GM18868 (cell line): Measurements from ENCODE around the gene RPS6KB2.
"Not testable (repeated sequence)": the region's sequence is repeated elsewhere in the genome, so short reads cannot be mapped to it uniquely, and the experiment has no call there.

Experiments
- ATAC-seq: cut with Tn5 transposase; IDR thresholded peaks from one replicate; pipeline ENCODE4 v1.9.1; 2021; ENCODE audit warnings: mild to moderate bottlenecking, moderate library complexity; ENCODE audit not compliant: unreplicated experiment

Gene RPS6KB2

DNA sequence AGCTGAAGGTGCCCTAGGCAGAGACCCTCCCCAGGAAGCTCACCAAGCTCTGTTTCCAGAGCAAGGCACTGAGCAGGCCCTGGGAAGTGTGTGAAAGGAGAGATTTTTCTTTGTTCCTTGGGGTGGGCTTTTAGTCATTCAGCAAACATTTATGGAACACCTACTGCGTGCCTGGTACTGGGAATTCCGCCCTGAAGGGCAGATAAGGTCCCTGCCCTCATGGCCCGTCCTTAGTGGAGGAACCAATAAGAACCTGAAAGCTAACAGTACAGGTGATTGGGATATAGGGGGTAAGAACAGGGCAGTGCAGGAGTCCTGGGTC, 36.9 kb downstream of the RPS6KB2 start:
- ATAC-seq, result no peak

DNA sequence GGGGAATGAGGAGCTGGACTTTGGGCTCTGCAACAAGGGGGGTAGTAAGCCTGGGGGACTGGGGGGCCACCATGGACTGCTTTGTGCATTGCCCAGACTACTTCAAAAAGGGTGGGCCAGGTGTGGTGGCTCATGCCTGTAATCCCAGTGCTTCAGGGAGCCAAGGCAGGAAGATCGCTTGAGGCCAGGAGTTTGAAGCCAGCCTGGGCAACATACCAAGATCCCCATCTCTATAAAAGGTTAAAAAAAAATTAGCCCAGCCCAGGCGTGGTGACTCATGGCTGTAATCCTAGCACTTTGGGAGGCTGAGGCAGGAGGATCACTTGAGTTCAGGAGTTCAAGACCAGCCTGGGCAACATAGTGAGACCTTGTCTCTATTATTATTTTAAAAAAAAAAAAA, 37.2 kb downstream of the RPS6KB2 start:
- not testable (repeated sequence) for ATAC-seq

DNA sequence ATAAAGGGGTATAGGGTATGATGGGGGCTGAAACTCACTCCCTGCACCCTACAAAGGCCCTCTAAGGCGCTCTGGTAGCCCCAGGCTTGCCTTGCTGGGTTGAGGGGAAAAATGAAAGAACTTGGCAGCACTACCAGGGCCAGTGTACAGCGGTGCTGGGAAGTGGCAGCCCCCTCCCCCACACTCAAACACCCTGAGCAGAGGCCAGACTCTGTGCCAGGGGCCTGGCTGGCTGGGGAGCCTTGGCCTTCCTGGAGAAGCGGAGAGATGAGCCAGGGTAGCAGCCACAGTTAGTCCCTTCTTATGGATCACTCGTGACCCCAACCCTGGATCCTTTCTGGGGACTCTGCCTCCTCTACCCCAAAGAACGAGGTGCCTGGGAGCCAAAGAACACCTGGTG, 38.1 kb downstream of the RPS6KB2 start:
- no peak for ATAC-seq

DNA sequence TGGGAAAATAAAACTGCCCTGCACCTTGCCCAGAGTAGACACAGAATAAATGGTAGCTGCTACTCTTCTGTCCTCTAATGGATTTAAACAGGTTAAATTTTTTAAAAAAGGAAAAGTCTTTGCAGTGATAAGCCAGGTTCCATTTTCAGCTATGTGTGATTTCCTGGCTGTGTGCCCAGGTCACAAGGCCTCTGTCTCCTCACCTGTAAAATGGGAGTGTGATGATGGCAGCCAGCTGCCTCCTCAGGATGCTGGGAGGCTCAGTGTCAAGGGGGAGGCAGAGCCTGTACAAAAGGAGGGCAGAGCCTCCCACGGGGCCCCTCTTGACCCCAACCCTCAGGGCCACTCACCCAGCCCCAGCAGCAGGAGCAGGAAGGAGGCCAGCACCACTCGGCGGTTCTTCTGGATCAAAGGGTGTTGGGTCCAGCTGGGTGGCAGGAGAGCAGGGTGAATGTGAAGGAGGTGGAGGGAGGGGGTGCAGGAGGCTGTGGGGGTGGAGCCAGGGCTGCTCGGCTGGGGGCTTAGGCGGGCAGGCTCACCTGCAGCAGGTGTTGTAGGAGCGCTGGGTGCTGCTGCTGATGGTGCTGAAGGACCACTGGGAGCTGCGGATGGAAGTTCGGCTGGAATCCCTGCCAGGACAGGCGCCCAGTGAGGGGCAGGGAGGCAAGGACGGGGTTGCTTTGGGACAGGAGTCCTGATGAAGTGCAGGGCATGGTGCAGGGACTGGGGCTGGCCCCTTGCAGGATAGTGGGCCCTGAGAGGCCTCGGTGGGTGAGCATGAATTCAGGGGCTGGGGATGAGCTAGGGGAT, 38.9 kb downstream of the RPS6KB2 start:
- ATAC-seq, result no peak

DNA sequence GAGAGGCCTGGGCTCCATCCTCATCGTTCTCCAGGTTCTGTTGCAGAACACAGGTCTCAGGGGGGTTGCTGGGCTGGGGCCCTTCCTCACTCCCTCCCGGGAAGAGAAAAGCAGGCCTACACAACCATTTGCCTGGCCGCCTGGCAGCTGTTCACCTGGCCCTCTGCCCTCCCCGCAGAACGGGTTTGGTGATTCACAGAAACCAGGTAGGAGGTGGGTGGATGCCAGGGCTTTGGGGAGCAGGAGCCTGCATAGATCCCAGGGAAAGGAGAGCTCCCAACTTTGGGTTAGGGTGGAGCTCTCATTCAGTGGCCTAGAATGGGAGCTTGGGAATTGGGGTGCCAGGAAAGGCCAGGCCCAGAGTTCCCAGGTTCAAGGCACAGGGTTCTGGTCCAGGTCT, 39.8 kb downstream of the RPS6KB2 start:
- no peak for ATAC-seq

DNA sequence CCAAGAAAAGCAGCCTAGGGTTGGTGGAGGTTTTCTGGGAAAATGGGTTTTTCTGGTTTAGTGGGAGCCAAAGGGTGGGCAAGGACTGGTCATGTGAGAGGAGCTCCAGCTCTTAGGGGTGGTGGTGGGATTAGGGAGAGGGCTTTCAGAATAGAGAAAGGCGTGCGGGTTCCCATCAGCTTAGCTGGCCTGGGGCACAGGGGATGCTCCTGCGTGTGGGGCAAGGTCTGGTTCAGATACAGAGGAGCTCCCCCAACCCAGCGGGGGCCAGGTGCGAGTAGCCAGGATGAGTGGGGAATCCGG, 40.1 kb downstream of the RPS6KB2 start:
- peak; percentile 2 for ATAC-seq

DNA sequence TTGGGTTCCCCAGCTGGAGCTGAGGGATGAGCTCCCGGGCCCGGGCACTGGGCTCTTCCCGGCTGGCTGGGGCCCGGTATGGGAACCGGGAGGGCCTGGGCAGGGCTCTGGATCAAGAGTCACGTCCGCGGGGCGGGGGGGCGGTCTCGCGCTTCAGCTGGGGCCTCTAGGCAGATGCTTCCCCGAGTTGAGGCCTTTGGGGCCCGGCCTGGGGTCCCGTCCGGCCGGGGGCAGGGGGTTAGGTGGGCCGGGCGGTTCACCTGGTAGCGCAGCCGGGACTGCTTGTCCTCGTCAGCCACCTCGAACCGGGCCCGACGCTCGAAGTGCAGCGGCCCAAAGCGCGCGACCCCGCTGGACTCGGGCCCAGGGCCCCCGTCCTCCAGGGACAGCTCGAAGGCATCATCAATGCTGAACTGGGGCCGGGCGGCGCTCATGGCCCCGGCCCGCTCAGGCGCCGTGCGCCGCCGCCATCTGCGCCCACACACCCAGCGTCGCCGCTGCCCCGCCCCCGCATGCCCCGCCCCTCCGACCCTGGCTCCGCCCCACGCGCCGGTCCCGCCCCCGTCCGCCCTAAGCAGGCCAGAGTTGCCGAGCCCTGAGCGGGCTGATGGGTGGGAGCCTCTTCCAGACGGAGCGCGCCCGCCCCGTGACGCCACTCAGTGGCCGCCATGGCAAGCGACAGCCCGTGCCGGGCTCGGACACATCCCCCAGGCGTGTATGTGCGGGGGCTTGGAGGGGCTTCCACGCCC, 40.6 kb downstream of the RPS6KB2 start, which contains the start of gene TMEM134:
Gene TMEM134, minus strand, starts transcription at position 493 of the 749 bp plus-strand sequence. Its CDS starts 59 bp downstream, at position 434.
- peak; percentile 67 for ATAC-seq

DNA sequence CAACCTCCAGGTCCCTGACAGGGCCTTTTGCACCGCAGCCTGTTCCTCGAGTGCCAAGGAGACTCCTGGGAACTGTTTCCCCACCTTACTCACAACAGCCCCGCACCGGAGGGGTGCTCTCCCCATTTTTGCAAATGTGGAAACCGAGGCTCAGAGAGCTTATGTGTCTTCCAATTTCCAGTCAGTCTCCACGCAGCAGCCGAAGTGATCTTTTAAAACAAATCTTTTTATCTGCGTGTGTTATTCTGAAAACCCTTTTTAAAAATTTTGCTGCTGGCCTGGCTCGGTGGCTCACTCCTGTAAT, 41.2 kb downstream of the RPS6KB2 start:
- no peak for ATAC-seq

DNA sequence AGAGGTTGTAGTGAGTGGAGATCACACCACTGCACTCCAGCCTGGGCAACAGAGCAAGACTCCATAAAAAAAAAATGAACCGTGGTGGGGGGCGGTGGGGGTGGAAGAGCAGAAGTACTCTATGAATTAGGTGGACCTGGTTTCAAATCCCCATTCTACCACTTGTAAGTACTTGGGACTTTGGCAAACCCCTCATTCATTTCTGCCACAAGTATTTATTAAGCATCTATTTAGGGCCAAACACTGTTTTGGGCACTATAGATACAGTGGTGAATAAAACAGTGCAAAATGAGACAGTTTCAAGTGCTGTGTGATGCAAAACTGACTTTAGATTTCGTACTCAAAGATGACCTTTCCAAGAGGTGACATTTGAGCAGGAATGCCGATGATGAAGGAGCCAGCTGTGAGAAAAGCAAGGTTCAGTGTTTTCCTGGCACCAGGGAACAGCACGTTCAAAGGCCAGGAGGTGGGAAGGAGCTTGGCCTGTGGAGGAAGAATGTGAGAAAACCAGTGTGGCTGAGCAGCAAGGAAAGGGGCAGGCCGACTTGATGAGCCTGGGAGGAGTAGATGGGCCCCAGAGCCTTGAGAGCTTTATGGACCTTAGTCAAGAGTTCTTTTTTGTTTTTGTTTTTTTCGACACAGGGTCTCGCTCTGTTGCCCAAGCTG, 42.2 kb downstream of the RPS6KB2 start:
- ATAC-seq, result no peak

DNA sequence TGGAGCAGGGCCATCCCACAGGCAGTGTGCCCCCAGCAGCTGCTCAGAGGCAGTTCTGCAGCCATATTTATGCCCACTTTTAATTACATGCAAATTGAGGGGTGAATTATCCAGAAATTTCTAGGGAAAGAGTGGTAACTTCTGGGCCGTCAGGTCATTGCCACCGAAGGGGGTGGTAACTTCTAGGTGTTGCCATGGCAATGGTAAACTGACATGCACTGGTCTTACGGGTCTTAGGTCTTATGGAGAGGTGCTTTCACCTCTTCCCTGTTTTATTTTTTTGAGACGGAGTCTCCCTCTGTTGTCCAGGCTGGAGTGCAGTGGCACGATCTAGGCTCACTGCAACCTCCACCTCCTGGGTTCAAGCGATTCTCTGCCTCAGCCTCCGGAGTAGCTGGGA, 44.6 kb downstream of the RPS6KB2 start:
- no peak for ATAC-seq

DNA sequence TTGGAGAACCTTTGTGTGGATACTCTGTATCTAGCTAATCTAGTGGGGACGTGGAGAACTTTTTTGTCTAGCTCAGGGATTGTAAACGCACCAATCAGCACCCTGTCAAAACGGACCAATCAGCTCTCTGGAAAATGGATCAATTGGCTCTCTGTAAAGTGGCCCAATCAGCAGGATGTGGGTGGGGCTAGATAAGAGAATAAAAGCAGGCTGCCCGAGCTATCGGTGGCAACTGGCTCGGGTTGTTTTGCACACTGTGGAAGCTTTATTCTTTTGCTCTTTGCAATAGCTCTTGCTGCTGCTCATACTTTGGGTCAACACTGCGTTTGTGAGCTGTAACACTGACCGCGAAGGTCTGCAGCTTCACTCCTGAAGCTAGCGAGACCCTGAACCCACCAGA, 48.4 kb downstream of the RPS6KB2 start:
- not testable (repeated sequence) for ATAC-seq

DNA sequence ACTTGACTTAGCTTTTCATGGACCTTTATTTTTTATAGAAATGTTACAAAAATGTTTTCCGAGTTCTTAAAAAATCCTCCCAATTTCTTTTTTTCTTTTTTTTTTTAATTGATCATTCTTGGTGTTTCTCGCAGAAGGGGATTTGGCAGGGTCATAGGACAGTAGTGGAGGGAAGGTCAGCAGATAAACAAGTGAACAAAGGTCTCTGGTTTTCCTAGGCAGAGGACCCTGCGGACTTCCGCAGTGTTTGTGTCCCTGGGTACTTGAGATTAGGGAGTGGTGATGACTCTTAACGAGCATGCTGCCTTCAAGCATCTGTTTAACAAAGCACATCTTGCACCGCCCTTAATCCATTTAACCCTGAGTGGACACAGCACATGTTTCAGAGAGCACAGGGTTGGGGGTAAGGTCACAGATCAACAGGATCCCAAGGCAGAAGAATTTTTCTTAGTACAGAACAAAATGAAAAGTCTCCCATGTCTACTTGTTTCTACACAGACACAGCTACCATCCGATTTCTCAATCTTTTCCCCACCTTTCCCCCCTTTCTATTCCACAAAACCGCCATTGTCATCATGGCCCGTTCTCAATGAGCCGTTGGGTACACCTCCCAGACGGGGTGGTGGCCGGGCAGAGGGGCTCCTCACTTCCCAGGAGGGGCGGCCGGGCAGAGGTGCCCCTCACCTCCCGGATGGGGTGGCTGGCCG, 49.2 kb downstream of the RPS6KB2 start:
- ATAC-seq, result not testable (repeated sequence)

DNA sequence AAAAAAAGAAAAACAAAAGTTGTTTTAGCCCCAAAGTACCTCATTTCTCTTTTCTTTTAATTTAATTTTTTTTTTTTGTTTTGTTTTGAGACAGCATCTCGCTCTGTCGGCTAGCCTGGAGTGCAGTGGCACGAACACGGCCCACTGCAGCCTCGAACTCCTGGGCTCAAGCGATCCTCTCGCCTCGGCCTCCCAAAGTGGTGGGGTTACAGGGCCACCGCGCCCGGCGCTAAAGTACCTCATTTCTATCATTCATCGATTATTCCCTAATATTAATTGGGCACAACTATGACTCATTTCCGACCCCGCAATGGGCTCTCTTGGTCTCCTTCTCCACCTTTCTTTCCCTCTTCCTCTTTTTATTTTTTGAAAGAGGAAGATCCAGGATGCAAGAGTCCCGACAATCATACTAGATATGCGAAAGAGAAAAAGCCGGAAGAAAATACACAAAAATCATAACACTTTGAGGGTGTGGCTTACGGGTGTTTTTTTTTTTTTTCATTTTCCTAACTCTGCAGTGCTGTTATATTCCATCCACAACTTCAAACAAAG, 54.1 kb downstream of the RPS6KB2 start:
- peak; percentile 1 for ATAC-seq

DNA sequence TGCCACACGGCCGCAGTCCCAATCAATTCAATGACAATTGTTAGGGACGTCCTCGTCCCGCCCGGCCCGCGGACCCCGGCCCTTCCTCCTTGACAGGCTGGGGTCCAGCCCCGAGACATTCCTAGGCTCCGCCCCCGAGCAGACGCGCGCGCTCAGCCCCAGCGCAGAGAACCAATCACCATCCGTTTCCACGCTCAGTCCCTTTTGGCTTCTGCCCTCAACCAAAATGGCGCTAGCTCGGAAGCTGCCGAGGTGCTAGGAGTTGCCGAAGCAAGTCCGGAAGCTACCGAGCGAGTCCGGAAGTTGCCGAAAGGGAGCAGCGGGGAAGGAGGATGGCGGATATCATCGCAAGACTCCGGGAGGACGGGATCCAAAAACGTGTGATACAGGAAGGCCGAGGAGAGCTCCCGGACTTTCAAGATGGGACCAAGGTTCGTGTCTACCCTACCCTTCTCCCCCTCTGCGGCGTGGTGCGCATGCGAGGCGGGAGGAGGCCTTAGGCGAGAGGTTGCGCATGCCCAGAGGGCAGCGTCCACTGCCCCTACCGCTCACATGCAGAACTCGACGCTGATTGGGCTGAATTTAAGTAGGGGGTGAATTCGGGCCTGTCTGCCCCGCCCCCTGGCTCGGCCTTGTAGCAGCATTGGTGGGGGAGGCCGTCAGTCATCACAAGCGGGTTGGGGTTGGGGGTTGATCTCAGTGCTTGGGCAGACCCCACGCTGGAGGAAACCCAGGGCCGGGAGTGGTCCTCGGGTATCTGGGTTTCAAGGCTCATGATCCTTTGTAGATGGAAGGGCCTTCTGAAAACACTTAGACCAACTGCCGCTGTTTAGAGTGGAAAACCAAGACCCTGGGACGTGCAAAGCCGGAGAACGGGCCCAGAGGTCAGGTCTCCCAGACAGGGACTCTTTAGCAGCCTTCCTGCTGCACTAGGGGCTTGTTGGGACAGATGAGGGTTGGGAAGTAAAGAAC, 54.8 kb downstream of the RPS6KB2 start, which contains the start of gene AIP:
Gene AIP, plus strand, starts transcription at position 200 of the 972 bp plus-strand sequence. Its CDS starts 133 bp downstream, at position 333.
- ATAC-seq, result peak; percentile 66

DNA sequence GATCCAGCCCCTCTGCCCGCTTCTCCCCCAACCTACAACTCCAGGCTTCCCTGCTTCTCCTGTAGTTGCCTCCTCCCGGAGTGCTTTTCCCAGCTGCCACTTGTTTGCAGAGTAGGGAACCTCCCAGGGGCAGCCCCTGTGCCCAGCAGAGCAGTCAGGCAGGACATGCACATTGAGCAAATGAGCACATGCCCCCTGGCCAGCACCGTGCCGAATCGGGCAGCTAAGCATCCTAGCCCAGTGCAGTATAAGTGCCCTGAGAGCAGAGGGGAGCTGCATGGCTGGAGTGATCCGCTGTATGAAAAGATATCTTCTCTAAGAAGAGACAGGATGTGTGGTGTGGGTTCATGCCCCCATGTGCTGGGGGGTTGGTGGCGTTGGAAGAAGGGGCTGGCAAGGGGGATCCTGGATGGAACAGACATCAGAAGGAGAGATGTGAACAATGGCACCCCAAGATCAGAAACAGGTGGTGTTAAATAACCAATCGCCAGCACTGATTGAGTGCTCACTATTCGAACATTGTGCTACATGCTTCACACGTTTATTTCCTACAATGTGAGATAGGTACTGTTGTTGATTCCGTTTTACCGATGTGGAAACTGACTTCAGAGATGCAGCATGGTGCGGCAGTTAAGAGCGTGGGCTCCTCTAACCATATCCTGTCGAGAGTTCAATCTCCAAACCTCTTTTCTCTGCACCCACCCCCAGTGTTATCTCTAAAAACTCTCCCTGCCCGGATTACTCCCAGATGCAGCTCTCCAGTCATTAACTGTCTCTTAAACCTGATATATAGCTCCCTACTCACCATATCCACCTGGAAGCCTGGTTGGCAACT, 55.8 kb downstream of the RPS6KB2 start:
- no peak for ATAC-seq

DNA sequence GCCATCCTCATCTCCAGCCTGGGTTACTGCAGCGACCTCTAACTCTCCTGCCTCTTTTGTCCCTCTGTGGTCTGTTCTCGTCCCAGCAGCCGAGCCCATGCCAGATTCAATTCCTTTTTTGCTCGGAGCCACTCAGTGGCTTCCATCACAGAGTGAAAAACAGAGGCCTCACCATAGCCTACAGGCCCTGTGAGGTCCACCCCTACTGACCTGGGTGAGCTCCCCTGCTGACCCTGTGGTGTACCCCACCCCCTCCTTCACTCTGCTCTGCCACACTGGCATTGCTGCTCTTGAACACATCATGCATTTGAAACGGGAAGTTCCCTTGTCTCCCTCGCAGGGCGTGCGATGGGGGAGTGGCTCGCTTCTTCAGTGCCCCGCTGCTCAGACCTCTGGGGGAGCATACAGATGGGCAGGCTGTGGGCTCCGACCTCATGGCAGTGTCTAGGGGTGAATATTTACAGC, 56.6 kb downstream of the RPS6KB2 start:
- no peak for ATAC-seq
